ENCODE measurements around the gene MAMSTR. TPM values are rescaled to one million over a fixed set of nuclear protein-coding genes. Genes with fewer than 3 reads are reported as not detected.
A peak's percentile ranks its signal among the peaks of the same experiment; 100 is the strongest.
"Not testable (repeated sequence)": the region's sequence is repeated elsewhere in the genome, so short reads cannot be mapped to it uniquely, and the experiment has no call there.

MAMSTR gene
- polyA plus RNA-seq, 2 donors = 0.96 to 1.6 TPM

- not testable (repeated sequence) for H3K9me3 ChIP-seq (ENCODE audit: control insufficient read depth in 2 of 2, insufficient read depth in 1 of 2, low read depth in 1 of 2, low read length in 1 of 2); H3K4me3 ChIP-seq (ENCODE audit: low read depth in 1 of 2, low read length in 2 of 2); H3K27me3 ChIP-seq (ENCODE audit: control insufficient read depth in 1 of 2, insufficient read depth in 2 of 2, low read length in 2 of 2); H3K27ac ChIP-seq (ENCODE audit: low read depth in 2 of 2, low read length in 1 of 2); H3K36me3 ChIP-seq (ENCODE audit: control insufficient read depth in 2 of 2, insufficient read depth in 2 of 2, low read length in 1 of 2); H3K4me1 ChIP-seq (ENCODE audit: control insufficient read depth in 2 of 2, insufficient read depth in 2 of 2, low read length in 1 of 2)
- 90 to 93% methylated on average over 9 of the region's 9 CpGs for WGBS, 2 donors
Observed at GRCh38 chr19:48693629-48694028, 25.9 kb downstream of the MAMSTR start.

GRCh38 chr19:48689449-48689848 is 30.1 kb downstream of the MAMSTR start:
- no peaks in the 10 kb centered on the region for H3K36me3 ChIP-seq (ENCODE audit: control insufficient read depth in 2 of 2, insufficient read depth in 2 of 2, low read length in 1 of 2)
- peaks cover 0 to 3% of the 10 kb centered on the region in 2 donors for H3K4me1 ChIP-seq (ENCODE audit: control insufficient read depth in 2 of 2, insufficient read depth in 2 of 2, low read length in 1 of 2)
- no peak overlapping the region for H3K27ac ChIP-seq (ENCODE audit: low read depth in 2 of 2, low read length in 1 of 2)
- no peaks in the 10 kb centered on the region for H3K9me3 ChIP-seq (ENCODE audit: control insufficient read depth in 2 of 2, insufficient read depth in 1 of 2, low read depth in 1 of 2, low read length in 1 of 2)
- WGBS, 2 donors = 36 to 41% methylated on average over 7 of the region's 7 CpGs
- H3K27me3 ChIP-seq (ENCODE audit: control insufficient read depth in 1 of 2, insufficient read depth in 2 of 2, low read length in 2 of 2) = no peaks in the 10 kb centered on the region
- H3K4me3 ChIP-seq (ENCODE audit: low read depth in 1 of 2, low read length in 2 of 2) = no peak overlapping the region

GRCh38 chr19:48687776-48688175 is 31.7 kb downstream of the MAMSTR start:
- Histone ChIP-seq H3K9me3 (ENCODE audit: control insufficient read depth in 2 of 2, insufficient read depth in 1 of 2, low read depth in 1 of 2, low read length in 1 of 2) (no peaks in the 10 kb centered on the region), H3K36me3 (ENCODE audit: control insufficient read depth in 2 of 2, insufficient read depth in 2 of 2, low read length in 1 of 2) (no peaks in the 10 kb centered on the region), H3K27ac (ENCODE audit: low read depth in 2 of 2, low read length in 1 of 2) (no peak overlapping the region), H3K27me3 (ENCODE audit: control insufficient read depth in 1 of 2, insufficient read depth in 2 of 2, low read length in 2 of 2) (no peaks in the 10 kb centered on the region), H3K4me3 (ENCODE audit: low read depth in 1 of 2, low read length in 2 of 2) (no peak overlapping the region), H3K4me1 (ENCODE audit: control insufficient read depth in 2 of 2, insufficient read depth in 2 of 2, low read length in 1 of 2) (peaks cover 0 to 3% of the 10 kb centered on the region in 2 donors)
- 82 to 89% methylated on average over 3 of the region's 3 CpGs for WGBS, 2 donors

GRCh38 chr19:48686637-48687036 is 32.9 kb downstream of the MAMSTR start:
- not testable (repeated sequence) for H3K27ac ChIP-seq (ENCODE audit: low read depth in 2 of 2, low read length in 1 of 2); H3K36me3 ChIP-seq (ENCODE audit: control insufficient read depth in 2 of 2, insufficient read depth in 2 of 2, low read length in 1 of 2); H3K4me1 ChIP-seq (ENCODE audit: control insufficient read depth in 2 of 2, insufficient read depth in 2 of 2, low read length in 1 of 2); H3K27me3 ChIP-seq (ENCODE audit: control insufficient read depth in 1 of 2, insufficient read depth in 2 of 2, low read length in 2 of 2); H3K9me3 ChIP-seq (ENCODE audit: control insufficient read depth in 2 of 2, insufficient read depth in 1 of 2, low read depth in 1 of 2, low read length in 1 of 2); H3K4me3 ChIP-seq (ENCODE audit: low read depth in 1 of 2, low read length in 2 of 2)
- WGBS, 2 donors = 91% methylated on average over 7 of the region's 7 CpGs

GRCh38 chr19:48686088-48686487 is 33.4 kb downstream of the MAMSTR start:
- Histone ChIP-seq H3K9me3 (ENCODE audit: control insufficient read depth in 2 of 2, insufficient read depth in 1 of 2, low read depth in 1 of 2, low read length in 1 of 2) (no peaks in the 10 kb centered on the region), H3K4me1 (ENCODE audit: control insufficient read depth in 2 of 2, insufficient read depth in 2 of 2, low read length in 1 of 2) (peaks cover 0 to 3% of the 10 kb centered on the region in 2 donors), H3K36me3 (ENCODE audit: control insufficient read depth in 2 of 2, insufficient read depth in 2 of 2, low read length in 1 of 2) (no peaks in the 10 kb centered on the region), H3K4me3 (ENCODE audit: low read depth in 1 of 2, low read length in 2 of 2) (no peak overlapping the region), H3K27ac (ENCODE audit: low read depth in 2 of 2, low read length in 1 of 2) (no peak overlapping the region), H3K27me3 (ENCODE audit: control insufficient read depth in 1 of 2, insufficient read depth in 2 of 2, low read length in 2 of 2) (no peaks in the 10 kb centered on the region)
- WGBS, 2 donors = 84 to 86% methylated on average over 3 of the region's 3 CpGs

- H3K27me3 ChIP-seq (ENCODE audit: control insufficient read depth in 1 of 2, insufficient read depth in 2 of 2, low read length in 2 of 2) = no peaks in the 10 kb centered on the region
- H3K27ac ChIP-seq (ENCODE audit: low read depth in 2 of 2, low read length in 1 of 2) = peak overlapping the region; percentile 2 to 68
- WGBS, 2 donors = 68% methylated on average over 9 of the region's 9 CpGs
- no peak overlapping the region for H3K4me3 ChIP-seq (ENCODE audit: low read depth in 1 of 2, low read length in 2 of 2)
- H3K36me3 ChIP-seq (ENCODE audit: control insufficient read depth in 2 of 2, insufficient read depth in 2 of 2, low read length in 1 of 2) = no peaks in the 10 kb centered on the region
- H3K9me3 ChIP-seq (ENCODE audit: control insufficient read depth in 2 of 2, insufficient read depth in 1 of 2, low read depth in 1 of 2, low read length in 1 of 2) = no peaks in the 10 kb centered on the region
- H3K4me1 ChIP-seq (ENCODE audit: control insufficient read depth in 2 of 2, insufficient read depth in 2 of 2, low read length in 1 of 2) = peaks cover 0 to 3% of the 10 kb centered on the region in 2 donors
Observed at GRCh38 chr19:48685583-48685982, 33.9 kb downstream of the MAMSTR start.

- 62 to 78% methylated on average over 11 of the region's 11 CpGs for WGBS, 2 donors
- no peaks in the 10 kb centered on the region for H3K27me3 ChIP-seq (ENCODE audit: control insufficient read depth in 1 of 2, insufficient read depth in 2 of 2, low read length in 2 of 2)
- no peak overlapping the region for H3K4me3 ChIP-seq (ENCODE audit: low read depth in 1 of 2, low read length in 2 of 2)
- H3K4me1 ChIP-seq (ENCODE audit: control insufficient read depth in 2 of 2, insufficient read depth in 2 of 2, low read length in 1 of 2) = peaks cover 0 to 3% of the 10 kb centered on the region in 2 donors
- no peak overlapping the region for H3K27ac ChIP-seq (ENCODE audit: low read depth in 2 of 2, low read length in 1 of 2)
- no peaks in the 10 kb centered on the region for H3K9me3 ChIP-seq (ENCODE audit: control insufficient read depth in 2 of 2, insufficient read depth in 1 of 2, low read depth in 1 of 2, low read length in 1 of 2)
- H3K36me3 ChIP-seq (ENCODE audit: control insufficient read depth in 2 of 2, insufficient read depth in 2 of 2, low read length in 1 of 2) = no peaks in the 10 kb centered on the region
Observed at GRCh38 chr19:48683349-48683748, 36.2 kb downstream of the MAMSTR start.

GRCh38 chr19:48681127-48681470 is 38.4 kb downstream of the MAMSTR start:
- 68 to 74% methylated on average over 7 of the region's 7 CpGs for WGBS, 2 donors
- Histone ChIP-seq H3K4me3 (ENCODE audit: low read depth in 1 of 2, low read length in 2 of 2) (no peak overlapping the region), H3K27ac (ENCODE audit: low read depth in 2 of 2, low read length in 1 of 2) (no peak overlapping the region), H3K27me3 (ENCODE audit: control insufficient read depth in 1 of 2, insufficient read depth in 2 of 2, low read length in 2 of 2) (no peaks in the 10 kb centered on the region), H3K36me3 (ENCODE audit: control insufficient read depth in 2 of 2, insufficient read depth in 2 of 2, low read length in 1 of 2) (no peaks in the 10 kb centered on the region), H3K9me3 (ENCODE audit: control insufficient read depth in 2 of 2, insufficient read depth in 1 of 2, low read depth in 1 of 2, low read length in 1 of 2) (no peaks in the 10 kb centered on the region), H3K4me1 (ENCODE audit: control insufficient read depth in 2 of 2, insufficient read depth in 2 of 2, low read length in 1 of 2) (peaks cover 3 to 6% of the 10 kb centered on the region in 2 donors)

GRCh38 chr19:48680436-48681126 is 38.9 kb downstream of the MAMSTR start:
- no peaks in the 10 kb centered on the region for H3K36me3 ChIP-seq (ENCODE audit: control insufficient read depth in 2 of 2, insufficient read depth in 2 of 2, low read length in 1 of 2)
- H3K27me3 ChIP-seq (ENCODE audit: control insufficient read depth in 1 of 2, insufficient read depth in 2 of 2, low read length in 2 of 2) = no peaks in the 10 kb centered on the region
- 91 to 92% methylated on average over 44 to 45 of the region's 45 CpGs for WGBS, 2 donors
- no peak overlapping the region for H3K27ac ChIP-seq (ENCODE audit: low read depth in 2 of 2, low read length in 1 of 2)
- H3K9me3 ChIP-seq (ENCODE audit: control insufficient read depth in 2 of 2, insufficient read depth in 1 of 2, low read depth in 1 of 2, low read length in 1 of 2) = no peaks in the 10 kb centered on the region
- H3K4me1 ChIP-seq (ENCODE audit: control insufficient read depth in 2 of 2, insufficient read depth in 2 of 2, low read length in 1 of 2) = peaks cover 3 to 6% of the 10 kb centered on the region in 2 donors
- H3K4me3 ChIP-seq (ENCODE audit: low read depth in 1 of 2, low read length in 2 of 2) = no peak overlapping the region

GRCh38 chr19:48680006-48680405 is 39.5 kb downstream of the MAMSTR start:
- not testable (repeated sequence) for H3K36me3 ChIP-seq (ENCODE audit: control insufficient read depth in 2 of 2, insufficient read depth in 2 of 2, low read length in 1 of 2); H3K27ac ChIP-seq (ENCODE audit: low read depth in 2 of 2, low read length in 1 of 2); H3K9me3 ChIP-seq (ENCODE audit: control insufficient read depth in 2 of 2, insufficient read depth in 1 of 2, low read depth in 1 of 2, low read length in 1 of 2); H3K4me1 ChIP-seq (ENCODE audit: control insufficient read depth in 2 of 2, insufficient read depth in 2 of 2, low read length in 1 of 2); H3K4me3 ChIP-seq (ENCODE audit: low read depth in 1 of 2, low read length in 2 of 2); H3K27me3 ChIP-seq (ENCODE audit: control insufficient read depth in 1 of 2, insufficient read depth in 2 of 2, low read length in 2 of 2)
- WGBS, 2 donors = 88 to 95% methylated on average over 13 to 19 of the region's 19 CpGs

All from esophagus (tissue), 2 donors.